HEK293 (cell line): ENCODE measurements around the gene TRIM46.
A peak's percentile ranks its signal among the peaks of the same experiment; 100 is the strongest.
"Not testable (repeated sequence)": the region's sequence is repeated elsewhere in the genome, so short reads cannot be mapped to it uniquely, and the experiment has no call there.

Experiments
- CTCF ChIA-PET: fragments of 350-600 bp; formaldehyde crosslinking; extraction: SDS; loops from one replicate; lab custom pipeline; 2021; ENCODE audit warnings: antibody characterized with exemption; lab: Yijun Ruan, JAX
- POLR2A ChIA-PET: fragments of 300-600 bp; formaldehyde crosslinking; extraction: SDS; loops from one replicate; lab custom pipeline; 2020; ENCODE audit warnings: antibody characterized with exemption, inconsistent platforms; lab: Yijun Ruan, JAX
- H3K27ac ChIP-seq: fragments of 200-500 bp; sonication (Bioruptor generic); 2 replicates; pipeline ENCODE4 v1.5.1; 2014; ENCODE audit warnings: low read depth, low read length, control low read depth, inconsistent platforms; ENCODE audit errors: extremely low read depth
- H3K36me3 ChIP-seq, 2 experiments: fragments of 200-500 bp in 1 of 2; sonication (Bioruptor generic) in 1 of 2; 1 replicate in 1 of 2; 2 replicates in 1 of 2; pipeline ENCODE4 v1.5.1; 2014 to 2017; ENCODE audit warnings: inconsistent platforms in 2 of 2, low read length in 2 of 2; ENCODE audit not compliant: control insufficient read depth in 2 of 2, insufficient read depth in 1 of 2
- H3K4me1 ChIP-seq: fragments of 200-500 bp; sonication (Bioruptor generic); 2 replicates; pipeline ENCODE4 v1.5.1; 2014; ENCODE audit warnings: mild to moderate bottlenecking, low read length, inconsistent platforms; ENCODE audit not compliant: control insufficient read depth, insufficient read depth
- H3K4me3 ChIP-seq: 2 replicates; pipeline ENCODE4 v1.5.1; 2011; ENCODE audit warnings: low read depth, mild to moderate bottlenecking, control low read depth, low read length, moderate library complexity
- H3K9me3 ChIP-seq: fragments of 200-500 bp; sonication (Bioruptor generic); 2 replicates; pipeline ENCODE4 v1.5.1; 2014; ENCODE audit warnings: low read depth, low read length, inconsistent platforms; ENCODE audit not compliant: control insufficient read depth, insufficient read depth
- GFI1B ChIP-seq: fragments of 450-650 bp; formaldehyde crosslinking; IDR thresholded peaks from 2 replicates; pipeline ENCODE4 v1.5.1; 2016; ENCODE audit warnings: missing biosample characterization, missing genetic modification characterization
- INSM2 ChIP-seq: fragments of 450-650 bp; formaldehyde crosslinking; IDR thresholded peaks from 2 replicates; pipeline ENCODE4 v1.5.1; 2016; ENCODE audit warnings: missing biosample characterization, missing genetic modification characterization
- KLF7 ChIP-seq: fragments of 450-650 bp; formaldehyde crosslinking; IDR thresholded peaks from 2 replicates; pipeline ENCODE4 v1.5.1; 2016; ENCODE audit warnings: missing biosample characterization, missing genetic modification characterization, borderline replicate concordance
- ZFHX2 ChIP-seq: fragments of 450-650 bp; formaldehyde crosslinking; conservative IDR thresholded peaks from 2 replicates; pipeline ENCODE4 v1.5.1; 2016; ENCODE audit warnings: missing biosample characterization, missing genetic modification characterization
- ZNF157 ChIP-seq: fragments of 450-650 bp; formaldehyde crosslinking; IDR thresholded peaks from 2 replicates; pipeline ENCODE4 v1.5.1; 2016; ENCODE audit warnings: missing biosample characterization, missing genetic modification characterization
- ZNF19 ChIP-seq: fragments of 450-650 bp; formaldehyde crosslinking; IDR thresholded peaks from 2 replicates; pipeline ENCODE4; 2016; ENCODE audit warnings: missing biosample characterization, missing genetic modification characterization, low read depth
- ZNF214 ChIP-seq: fragments of 450-650 bp; formaldehyde crosslinking; IDR thresholded peaks from 2 replicates; pipeline ENCODE4 v1.5.1; 2017; ENCODE audit warnings: missing biosample characterization, mild to moderate bottlenecking, missing genetic modification characterization, borderline replicate concordance
- ZNF324 ChIP-seq: fragments of 450-650 bp; formaldehyde crosslinking; IDR thresholded peaks from 2 replicates; pipeline ENCODE4 v1.5.1; 2016; ENCODE audit warnings: missing biosample characterization, missing genetic modification characterization
- ZNF394 ChIP-seq: fragments of 450-650 bp; formaldehyde crosslinking; IDR thresholded peaks from 2 replicates; pipeline ENCODE4 v1.5.1; 2016; ENCODE audit warnings: missing biosample characterization, missing genetic modification characterization, mild to moderate bottlenecking, moderate library complexity, borderline replicate concordance
- ZNF544 ChIP-seq: fragments of 450-650 bp; formaldehyde crosslinking; IDR thresholded peaks from 2 replicates; pipeline ENCODE4 v1.5.0; 2017; ENCODE audit warnings: missing biosample characterization, missing genetic modification characterization
- ZNF600 ChIP-seq: fragments of 450-650 bp; formaldehyde crosslinking; IDR thresholded peaks from 2 replicates; pipeline ENCODE4 v1.5.1; 2016; ENCODE audit warnings: missing biosample characterization, missing genetic modification characterization
- ZNF623 ChIP-seq: fragments of 450-650 bp; formaldehyde crosslinking; IDR thresholded peaks from 2 replicates; pipeline ENCODE4 v1.5.1; 2016; ENCODE audit warnings: missing biosample characterization, missing genetic modification characterization
- ZNF639 ChIP-seq: fragments of 450-650 bp; formaldehyde crosslinking; IDR thresholded peaks from 2 replicates; pipeline ENCODE4 v1.5.1; 2016; ENCODE audit warnings: missing biosample characterization, missing genetic modification characterization
- ZNF792 ChIP-seq: fragments of 450-650 bp; formaldehyde crosslinking; IDR thresholded peaks from 2 replicates; pipeline ENCODE4 v1.5.1; 2016; ENCODE audit warnings: missing biosample characterization, missing genetic modification characterization
- ZNF830 ChIP-seq: fragments of 450-650 bp; IDR thresholded peaks from 2 replicates; pipeline ENCODE4 v1.5.0; 2018; ENCODE audit warnings: missing biosample characterization, missing genetic modification characterization, low read depth, mild to moderate bottlenecking, moderate library complexity
- TF ChIP-seq, protein P1 (sequence below): fragments of 450-650 bp; formaldehyde crosslinking; IDR thresholded peaks from 2 replicates; pipeline ENCODE4 v1.5.1; 2016; ENCODE audit warnings: missing biosample characterization, missing genetic modification characterization

TRIM46 gene

GRCh38 chr1:155167166-155168104 lies 6.2 kb upstream of the TRIM46 start (continued):
- no peak for TF ChIP-seq INSM2 (tag by site-specific recombination)
- no peak for TF ChIP-seq GFI1B (tag by site-specific recombination)
- TF ChIP-seq ZNF830 (tag by site-specific recombination), result no peak
- no peak for TF ChIP-seq ZNF19 (tag by site-specific recombination)
- TF ChIP-seq ZNF214 (tag by site-specific recombination), result no peak
- TF ChIP-seq ZNF623 (tag by site-specific recombination), result no peak
- TF ChIP-seq, protein P1, sequence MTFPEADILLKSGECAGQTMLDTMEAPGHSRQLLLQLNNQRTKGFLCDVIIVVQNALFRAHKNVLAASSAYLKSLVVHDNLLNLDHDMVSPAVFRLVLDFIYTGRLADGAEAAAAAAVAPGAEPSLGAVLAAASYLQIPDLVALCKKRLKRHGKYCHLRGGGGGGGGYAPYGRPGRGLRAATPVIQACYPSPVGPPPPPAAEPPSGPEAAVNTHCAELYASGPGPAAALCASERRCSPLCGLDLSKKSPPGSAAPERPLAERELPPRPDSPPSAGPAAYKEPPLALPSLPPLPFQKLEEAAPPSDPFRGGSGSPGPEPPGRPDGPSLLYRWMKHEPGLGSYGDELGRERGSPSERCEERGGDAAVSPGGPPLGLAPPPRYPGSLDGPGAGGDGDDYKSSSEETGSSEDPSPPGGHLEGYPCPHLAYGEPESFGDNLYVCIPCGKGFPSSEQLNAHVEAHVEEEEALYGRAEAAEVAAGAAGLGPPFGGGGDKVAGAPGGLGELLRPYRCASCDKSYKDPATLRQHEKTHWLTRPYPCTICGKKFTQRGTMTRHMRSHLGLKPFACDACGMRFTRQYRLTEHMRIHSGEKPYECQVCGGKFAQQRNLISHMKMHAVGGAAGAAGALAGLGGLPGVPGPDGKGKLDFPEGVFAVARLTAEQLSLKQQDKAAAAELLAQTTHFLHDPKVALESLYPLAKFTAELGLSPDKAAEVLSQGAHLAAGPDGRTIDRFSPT (tag by site-specific recombination), result peak; percentile 82
- TF ChIP-seq ZNF792 (tag by site-specific recombination), result no peak
- no peak for TF ChIP-seq ZNF157 (tag by site-specific recombination)
- no peak; the same call in 1 of the 2 replicates for TF ChIP-seq ZNF639 (tag by site-specific recombination)
- TF ChIP-seq ZNF544 (tag by site-specific recombination), result no peak

DNA sequence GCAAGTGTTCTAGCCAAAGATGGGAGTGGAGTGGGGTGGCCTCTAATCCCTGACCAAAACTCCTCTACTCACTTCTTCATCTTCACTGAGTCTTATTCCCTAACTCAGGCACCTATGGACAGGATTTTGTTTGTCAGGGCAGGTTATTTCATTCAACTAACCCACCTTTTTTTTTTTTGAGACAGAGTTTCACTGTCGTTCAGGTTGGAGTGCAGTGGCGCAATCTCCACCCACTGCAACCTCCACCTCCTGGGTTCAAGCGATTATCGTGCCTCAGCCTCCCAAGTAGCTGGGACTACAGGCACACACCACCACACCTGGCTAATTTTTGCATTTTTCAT lies 5.6 kb upstream of the TRIM46 start:
- H3K4me3 ChIP-seq, H3K9me3 ChIP-seq, H3K27ac ChIP-seq, H3K4me1 ChIP-seq: not testable (repeated sequence)
- POLR2A ChIA-PET, result interaction anchor here (0.6 to 1.8 kb wide), 8 partner anchors 25 to 472 kb away, joined by 3 to 17 read pairs (median 6); partner anchors contain the start of genes ADAM15, DPM3 and SLC50A1
- CTCF ChIA-PET, result interaction anchor here (0.6 to 12.2 kb wide), 34 partner anchors 9 to 744 kb away, joined by 3 to 439 read pairs (median 4); partner anchors contain the start of genes ADAM15, EFNA4, PMVK and SLC50A1
- H3K36me3 ChIP-seq, result peaks cover 5 to 31% of the 10 kb centered on the region in 2 experiments; a peak in 2 of 3 replicates
- TF ChIP-seq ZFHX2 (tag by site-specific recombination) (peak; percentile 23; the same call in 1 of the 2 replicates), ZNF600 (tag by site-specific recombination) (0 out of 2 replicates have a peak, but pooled peaks have one; percentile 53), ZNF394 (peak; percentile 3; the same call in 1 of the 2 replicates), ZNF324 (tag by site-specific recombination) (0 out of 2 replicates have a peak, but pooled peaks have one; percentile 1), KLF7 (tag by site-specific recombination) (0 out of 2 replicates have a peak, but pooled peaks have one; percentile 6)
